Measurements from ENCODE around the gene SERPINB1.
"Not testable (repeated sequence)": the region's sequence is repeated elsewhere in the genome, so short reads cannot be mapped to it uniquely, and the experiment has no call there.

The SERPINB1 gene

GRCh38 chr6:2865694-2866151 lies 24.1 kb upstream of the SERPINB1 start:
- DNase-seq, result no peak

DNA sequence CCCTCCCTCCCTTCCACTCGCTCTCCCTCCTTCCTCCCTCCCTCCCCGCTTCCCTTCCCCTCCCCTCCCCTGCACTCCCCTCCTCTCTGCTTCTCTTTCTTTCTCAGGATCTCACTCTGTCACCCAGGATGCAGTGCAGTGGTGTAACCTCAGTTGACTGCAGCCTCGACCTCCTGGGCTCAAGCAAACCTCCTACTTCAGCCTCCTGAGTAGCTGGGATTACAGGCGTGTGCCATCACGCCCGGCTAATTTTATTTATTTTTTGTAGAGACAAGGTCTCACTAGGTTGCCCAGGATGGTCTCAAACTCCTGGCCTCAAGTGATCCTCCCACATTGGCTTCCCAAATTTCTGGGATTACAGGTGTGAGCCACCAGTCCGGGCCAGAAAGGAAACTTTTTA lies 23.6 kb upstream of the SERPINB1 start:
- DNase-seq, result no peak

DNA sequence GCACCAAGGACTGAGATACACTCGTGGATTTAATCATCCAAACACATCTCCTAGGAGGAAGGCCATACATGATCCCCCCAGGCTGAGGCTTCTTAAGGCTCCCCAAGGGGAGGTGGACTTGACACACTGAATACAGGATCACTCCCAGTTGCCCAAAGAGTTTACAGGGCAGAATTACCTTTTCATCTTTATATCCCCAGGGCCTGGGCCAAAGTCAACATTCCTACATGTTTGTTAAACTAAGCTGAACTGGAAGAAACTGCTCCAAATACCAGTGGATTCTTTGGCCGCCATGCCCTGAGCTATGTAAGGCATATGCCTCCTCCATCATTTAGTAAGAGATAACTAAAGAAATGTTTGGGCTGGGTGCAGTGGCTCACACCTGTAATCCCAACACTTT lies 22.2 kb upstream of the SERPINB1 start:
- no peak for DNase-seq

DNA sequence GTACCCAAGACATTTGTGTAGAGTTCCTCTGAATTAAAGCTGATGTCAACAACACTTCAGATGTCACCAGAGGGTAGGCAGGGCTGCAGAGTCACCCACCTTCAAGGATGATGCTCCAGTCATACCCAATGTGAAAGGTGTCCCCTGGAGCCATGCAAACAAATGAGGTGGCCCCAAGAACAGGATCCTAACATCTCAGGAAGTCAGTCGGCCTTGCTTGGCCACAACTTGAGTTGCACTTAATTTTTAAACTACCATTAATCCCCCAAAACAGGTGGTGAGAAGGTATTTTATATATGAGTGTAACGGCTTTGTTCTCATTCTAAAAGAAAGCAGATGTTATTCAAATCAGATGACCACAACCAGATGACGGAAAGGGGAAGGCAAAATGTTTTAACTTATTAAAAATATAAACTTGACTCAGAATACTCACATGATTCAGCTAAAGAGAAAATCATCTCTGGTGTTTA lies 21.1 kb upstream of the SERPINB1 start:
- no peak for DNase-seq

GRCh38 chr6:2861822-2862164 lies 20.1 kb upstream of the SERPINB1 start:
- no peak for DNase-seq

DNA sequence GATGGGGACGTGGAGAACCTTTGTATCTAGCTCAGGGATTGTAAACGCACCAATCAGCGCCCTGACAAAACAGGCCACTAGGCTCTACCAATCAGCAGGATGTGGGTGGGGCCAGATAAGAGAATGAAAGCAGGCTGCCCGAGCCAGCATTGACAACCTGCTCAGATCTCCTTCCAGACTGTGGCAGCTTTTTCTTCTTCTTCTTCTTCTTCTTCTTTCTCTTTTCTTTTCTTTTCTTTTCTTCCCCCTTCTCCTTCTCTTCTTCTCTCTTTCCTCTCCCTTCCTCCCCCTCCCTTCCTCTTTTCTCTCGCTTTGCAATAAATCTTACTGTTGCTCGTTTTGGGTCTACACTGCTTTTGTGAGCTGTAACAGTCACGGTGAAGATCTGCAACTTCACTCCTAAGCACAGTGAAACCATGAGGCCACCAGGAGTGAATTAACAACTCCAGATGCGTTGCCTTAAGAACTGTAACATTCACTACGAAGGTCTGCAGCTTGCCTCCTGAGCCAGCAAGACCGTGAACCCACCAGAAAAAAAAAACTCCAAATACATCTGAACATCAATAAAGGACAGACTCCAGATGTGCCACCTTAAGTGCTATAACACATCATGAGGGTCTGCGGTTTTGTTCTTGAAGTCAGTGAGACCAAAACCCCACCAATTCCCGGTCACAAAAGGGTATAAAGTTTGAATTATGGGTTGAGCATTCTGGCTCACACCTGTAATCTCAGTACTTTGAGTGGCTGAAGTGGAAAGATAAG lies 19.6 kb upstream of the SERPINB1 start:
- no peak for DNase-seq

GRCh38 chr6:2860706-2861059 lies 19.0 kb upstream of the SERPINB1 start:
- not testable (repeated sequence) for DNase-seq

GRCh38 chr6:2859798-2860705 lies 18.4 kb upstream of the SERPINB1 start:
- DNase-seq, result not testable (repeated sequence)

DNA sequence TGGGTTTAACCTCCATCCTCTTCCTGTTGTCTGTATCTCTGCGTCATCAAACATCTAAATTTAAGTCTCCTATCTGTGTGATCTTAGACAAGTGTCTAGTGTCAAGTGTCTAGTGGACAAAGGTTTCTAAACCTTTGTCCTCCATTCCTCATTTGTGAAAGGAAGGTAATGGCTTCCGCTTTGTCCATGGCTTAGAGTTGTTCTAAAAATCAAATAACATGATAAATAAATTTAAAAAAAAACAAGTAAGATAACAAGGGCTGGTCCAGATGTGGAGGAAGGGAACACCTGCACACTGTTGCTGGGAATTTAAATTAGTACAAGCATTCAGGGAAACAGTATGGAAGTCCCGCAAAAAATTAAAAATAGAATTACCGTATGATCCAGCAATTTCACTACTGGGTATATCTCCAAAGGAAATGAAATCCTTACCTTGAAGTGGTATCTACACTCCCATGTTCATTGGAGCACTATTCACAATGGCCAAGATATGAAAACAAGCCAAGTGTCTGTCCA lies 17.6 kb upstream of the SERPINB1 start:
- DNase-seq, result no peak

DNA sequence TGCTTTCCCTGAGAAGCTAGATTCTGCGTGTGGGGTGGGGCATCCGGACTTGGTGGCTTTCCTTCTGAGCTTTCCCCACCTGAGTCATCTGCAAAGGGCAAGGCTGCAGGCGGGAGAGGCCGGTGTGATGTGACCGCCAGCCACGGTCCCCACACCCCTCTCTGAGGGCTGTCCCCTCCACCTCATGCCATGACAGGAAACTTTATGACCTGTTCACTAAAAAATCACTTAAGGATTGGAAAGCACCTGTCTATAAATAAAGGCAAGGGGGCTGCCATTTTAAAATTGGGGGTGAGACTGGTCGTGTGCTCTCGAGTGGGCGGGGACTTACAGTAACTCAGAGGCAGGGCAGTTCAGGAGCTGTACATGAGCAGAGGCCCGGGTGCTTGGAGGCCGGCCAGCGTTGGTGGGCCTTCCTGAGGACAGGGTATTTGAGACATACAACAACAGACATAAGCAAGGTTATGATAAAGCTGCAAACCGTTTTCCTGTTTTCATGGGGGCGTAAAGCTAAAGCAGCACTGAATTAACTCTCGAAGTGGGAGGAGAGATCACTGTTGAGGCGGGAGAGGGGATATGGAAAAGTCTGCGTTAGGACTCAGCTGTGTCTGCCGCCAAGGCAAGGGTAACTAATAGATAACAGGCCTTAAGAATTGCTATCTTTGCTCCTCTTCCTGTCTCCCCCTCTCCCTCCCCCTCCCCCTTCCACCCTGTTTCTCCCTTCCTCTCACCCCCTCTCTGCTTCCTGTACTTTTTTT lies 16.1 kb upstream of the SERPINB1 start:
- peak; percentile 44 for DNase-seq

DNA sequence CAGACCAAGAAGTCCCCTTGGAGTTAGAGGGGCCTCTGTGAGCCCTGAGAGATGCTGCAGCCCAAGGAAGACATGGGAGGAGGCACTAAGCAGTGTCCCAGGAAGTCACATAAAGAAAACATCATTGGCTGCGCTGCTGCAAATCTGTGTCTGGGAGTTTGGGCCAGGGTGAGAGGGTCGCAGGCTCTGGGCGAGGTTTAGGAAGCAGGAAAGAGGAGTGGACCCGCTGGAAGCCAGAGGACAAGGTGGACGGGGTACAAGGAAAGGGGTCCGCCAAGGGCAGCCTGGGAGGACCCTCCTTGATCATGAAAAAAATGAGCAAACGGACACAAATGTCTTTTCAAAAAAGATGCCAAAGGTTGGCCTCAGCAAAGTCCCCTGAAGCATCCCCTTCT lies 15.5 kb upstream of the SERPINB1 start:
- DNase-seq, result no peak

DNA sequence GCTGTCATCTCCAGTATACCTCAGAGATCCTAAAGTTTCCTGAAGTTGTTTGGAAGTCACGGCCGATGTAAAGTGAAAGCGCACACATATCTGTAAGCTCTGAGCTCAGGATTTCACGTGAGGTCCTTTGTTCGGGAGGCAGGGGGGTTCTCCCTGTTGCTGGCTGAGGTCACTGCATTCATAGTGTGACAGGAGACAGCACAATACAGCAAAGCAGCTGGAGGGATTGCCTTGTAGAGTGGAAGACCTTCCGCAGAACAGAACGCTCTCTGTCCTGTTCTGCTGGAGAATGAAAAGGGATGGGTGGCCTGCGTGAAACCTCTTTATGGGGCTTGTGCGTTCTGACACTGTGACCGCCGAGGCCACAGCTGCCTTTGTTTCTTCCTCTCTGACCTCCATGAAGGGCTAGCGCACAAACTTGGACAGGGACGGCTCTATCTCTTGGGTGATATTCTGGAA lies 13.4 kb upstream of the SERPINB1 start:
- DNase-seq, result no peak

- DNase-seq, result no peak
Measured at GRCh38 chr6:2854396-2854982, 12.8 kb upstream of the SERPINB1 start.

DNA sequence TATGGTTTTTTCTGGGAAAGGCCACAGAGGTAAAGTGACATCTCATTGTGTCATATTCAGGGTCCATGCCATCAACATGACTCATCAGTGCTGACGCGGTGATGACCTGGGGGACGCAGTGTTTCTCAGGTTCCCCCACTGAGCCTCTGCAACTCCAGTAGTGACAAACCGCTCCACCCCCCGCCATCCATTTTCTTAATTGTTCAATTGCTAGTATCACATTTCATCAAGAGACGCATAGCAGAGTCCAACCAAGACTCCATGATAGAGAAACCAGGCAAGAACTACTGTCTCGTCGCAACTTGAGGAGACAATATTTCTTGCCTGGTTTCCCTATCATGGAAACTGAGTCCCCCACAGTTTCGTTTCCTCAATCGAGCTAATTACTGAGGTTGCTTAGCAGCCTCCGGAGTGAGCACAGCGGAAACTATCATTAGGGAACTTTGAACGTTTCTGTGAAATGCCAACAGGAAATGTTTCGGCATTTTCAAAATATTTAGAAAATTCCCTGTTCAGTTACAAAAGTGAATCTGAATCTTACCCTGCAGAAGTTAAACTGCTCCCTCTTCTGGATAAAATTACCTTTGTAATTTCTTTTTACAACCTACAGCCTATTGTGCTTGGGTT lies 12.2 kb upstream of the SERPINB1 start:
- peak; percentile 25 for DNase-seq

GRCh38 chr6:2853378-2853768 lies 11.7 kb upstream of the SERPINB1 start:
- DNase-seq, result not testable (repeated sequence)

DNA sequence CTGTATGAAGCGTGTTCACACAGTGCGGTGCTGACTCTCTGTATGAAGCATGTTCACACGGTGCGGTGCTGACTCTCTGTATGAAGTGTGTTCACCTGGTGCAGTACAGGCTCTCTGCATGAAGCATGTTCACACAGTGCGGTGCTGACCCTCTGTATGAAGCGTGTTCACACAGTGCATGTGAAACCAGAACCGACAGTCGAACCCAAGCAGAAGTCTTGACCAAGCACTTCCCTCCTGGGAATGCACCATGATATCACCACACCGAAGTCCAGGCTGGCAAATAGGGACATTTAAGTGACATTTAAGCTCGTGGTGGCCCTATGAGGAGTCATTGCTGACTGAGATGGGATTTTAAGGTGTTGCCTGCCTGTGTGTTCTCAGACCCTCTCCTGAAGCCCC lies 11.3 kb upstream of the SERPINB1 start:
- DNase-seq, result no peak

- DNase-seq, result no peak
Measured at GRCh38 chr6:2852514-2852855, 10.8 kb upstream of the SERPINB1 start.

DNA sequence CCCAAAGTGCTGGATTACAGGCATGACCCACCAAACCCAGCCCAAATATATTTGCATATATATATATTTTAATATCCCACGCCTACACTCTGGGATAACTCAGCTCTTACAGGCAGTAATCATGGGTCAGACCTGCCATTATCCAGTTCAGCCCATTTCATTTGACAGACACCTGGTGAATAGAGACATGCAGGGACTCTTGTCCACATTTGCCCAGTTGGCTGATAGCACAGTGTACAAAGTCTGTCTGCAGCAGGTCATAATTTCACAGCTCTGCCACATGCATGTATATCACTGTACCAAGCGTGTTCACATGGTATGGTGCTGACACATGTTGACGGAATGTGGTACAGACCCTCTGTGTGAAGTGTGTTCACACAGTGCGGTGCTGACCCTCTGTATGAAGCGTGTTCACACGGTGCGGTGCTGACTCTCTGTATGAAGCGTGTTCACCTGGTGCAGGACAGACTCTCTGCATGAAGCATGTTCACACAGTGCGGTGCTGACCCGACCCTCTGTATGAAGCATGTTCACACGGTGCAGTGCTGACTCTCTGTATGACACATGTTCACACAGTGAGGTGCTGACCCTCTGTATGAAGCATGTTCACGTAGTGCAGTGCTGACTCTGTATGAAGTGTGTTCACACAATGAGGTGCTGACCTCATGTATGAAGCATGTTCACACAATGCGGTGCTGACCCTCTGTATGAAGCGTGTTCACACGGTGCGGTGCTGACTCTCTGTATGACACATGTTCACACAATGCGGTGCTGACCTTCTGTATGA lies 10.3 kb upstream of the SERPINB1 start:
- DNase-seq, result no peak

GRCh38 chr6:2850538-2851113 lies 9.0 kb upstream of the SERPINB1 start:
- DNase-seq, result no peak

- no peak for DNase-seq
Measured at GRCh38 chr6:2848851-2849250, 7.2 kb upstream of the SERPINB1 start.

DNA sequence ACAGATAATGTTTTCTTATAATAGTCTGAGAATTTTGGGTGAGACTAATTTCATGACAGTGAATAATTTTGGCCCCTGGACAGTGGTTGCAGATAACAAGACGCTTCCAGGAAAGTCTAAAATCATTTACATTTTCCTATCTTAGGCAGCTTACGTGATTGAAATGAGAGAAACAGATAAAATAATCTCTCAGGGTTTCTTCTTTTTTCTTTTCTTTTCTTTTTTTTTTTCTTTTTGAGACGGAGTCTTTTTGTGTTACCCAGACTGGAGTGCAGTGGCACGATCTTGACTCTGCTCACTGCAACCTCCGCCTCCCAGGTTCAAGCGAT lies 4.2 kb upstream of the SERPINB1 start:
- DNase-seq, result no peak
